Upper lobe of left lung (tissue), 4 donors: Measurements from ENCODE around the gene AFP.

ENCODE experiments used
- CTCF ChIP-seq, 6 experiments: fragments of 450-650 bp in 4 of 6; fragments of 200-600 bp in 2 of 6; sonication (generic) in 2 of 6; IDR thresholded peaks; one replicate each; pipeline ENCODE4 v1.5.1; 2016 to 2019; ENCODE audit warnings: antibody characterized with exemption in 6 of 6
- EP300 ChIP-seq, 4 donors: sonication (generic); formaldehyde crosslinking; IDR thresholded peaks; one replicate each; pipeline ENCODE4 v1.5.1; 2017; ENCODE audit warnings: antibody characterized with exemption in 4 of 4, control low read depth in 2 of 4

GRCh38 chr4:73499996-73500765 lies 64.2 kb downstream of the AFP start:
- TF ChIP-seq EP300 (IDR thresholded peaks at IDR 0.05) (no peak), CTCF (IDR thresholded peaks at IDR 0.05) (no peak)
